ENCODE data around the gene IL18R1.

The IL18R1 gene

GRCh38 chr2:102417946-102418345 is 62.4 kb downstream of the IL18R1 start:
- H3K4me3 ChIP-seq (replicated peaks; ENCODE audit: low read depth, low read length): no peak overlapping the region
- no peak for DNase-seq (ENCODE audit: extremely low read depth, low read depth)
- TF ChIP-seq CTCF (IDR thresholded peaks at IDR 0.05; ENCODE audit: low read depth, low read length, missing control alignments): no peak

GRCh38 chr2:102418421-102418961 is 62.9 kb downstream of the IL18R1 start:
- no peak overlapping the region for H3K4me3 ChIP-seq (replicated peaks; ENCODE audit: low read depth, low read length)
- no peak for DNase-seq (ENCODE audit: extremely low read depth, low read depth)
- no peak for TF ChIP-seq CTCF (IDR thresholded peaks at IDR 0.05; ENCODE audit: low read depth, low read length, missing control alignments)

- DNase-seq (ENCODE audit: extremely low read depth, low read depth): no peak
- TF ChIP-seq CTCF (IDR thresholded peaks at IDR 0.05; ENCODE audit: low read depth, low read length, missing control alignments): no peak
- H3K4me3 ChIP-seq (replicated peaks; ENCODE audit: low read depth, low read length): no peak overlapping the region
Measured at GRCh38 chr2:102420290-102420689, 64.7 kb downstream of the IL18R1 start.

GRCh38 chr2:102421890-102422759 is 66.5 kb downstream of the IL18R1 start:
- H3K4me3 ChIP-seq (replicated peaks; ENCODE audit: low read depth, low read length): no peak overlapping the region
- no peak for DNase-seq (ENCODE audit: extremely low read depth, low read depth)
- no peak for TF ChIP-seq CTCF (IDR thresholded peaks at IDR 0.05; ENCODE audit: low read depth, low read length, missing control alignments)

- no peak for DNase-seq (ENCODE audit: extremely low read depth, low read depth)
- TF ChIP-seq CTCF (IDR thresholded peaks at IDR 0.05; ENCODE audit: low read depth, low read length, missing control alignments): no peak
- H3K4me3 ChIP-seq (replicated peaks; ENCODE audit: low read depth, low read length): no peak within 1 kb of the TSS
Measured at GRCh38 chr2:102422910-102423309, 67.3 kb downstream of the IL18R1 start, which contains the start of gene IL18RAP. TSS of gene IL18RAP (plus strand) at chr2:102423160. CDS start at chr2:102423278, 118 bp downstream.

GRCh38 chr2:102423368-102423767 is 67.8 kb downstream of the IL18R1 start:
- no peak for DNase-seq (ENCODE audit: extremely low read depth, low read depth)
- TF ChIP-seq CTCF (IDR thresholded peaks at IDR 0.05; ENCODE audit: low read depth, low read length, missing control alignments): no peak
- no peak overlapping the region for H3K4me3 ChIP-seq (replicated peaks; ENCODE audit: low read depth, low read length)
